IMR-90 (cell line): ENCODE data around the gene ALK. TPM values are rescaled to one million over a fixed set of nuclear protein-coding genes. Genes with fewer than 3 reads are reported as not detected.

Experiments
- ATAC-seq: fragments of 200-7000 bp; cut with Tn5 transposase; 2 replicates; pipeline ENCODE4 v1.9.1; 2020; ENCODE audit warnings: low read depth, mild to moderate bottlenecking, moderate library complexity
- BruUV-seq: library from RNA; stranded (reverse); fragments of 400-500 nt; replicated peaks from 2 replicates; lab custom pipeline; 2021; lab: Mats Ljungman, UMichigan
- CTCF ChIA-PET: fragments of 300-600 bp; formaldehyde crosslinking; extraction: SDS; loops from one replicate; lab custom pipeline; 2021; ENCODE audit warnings: antibody characterized with exemption; lab: Yijun Ruan, JAX
- POLR2A ChIA-PET: fragments of 300-600 bp; sonication (Branson Sonifier 250); formaldehyde crosslinking; loops from one replicate; lab custom pipeline; 2022; ENCODE audit warnings: antibody characterized with exemption; ENCODE audit not compliant: unreplicated experiment; lab: Charles Lee
- DNase-seq: peaks from one replicate; pipeline ENCODE4 v3.0.0; 2013
- H2AFZ ChIP-seq: replicated peaks from 2 replicates; pipeline ENCODE3; 2013; ENCODE audit warnings: low read length, mild to moderate bottlenecking; ENCODE audit not compliant: poor library complexity
- H2AK5ac ChIP-seq: 2 replicates; pipeline ENCODE4 v1.6.1; 2013; ENCODE audit warnings: low read depth, low read length, inconsistent platforms
- H2AK9ac ChIP-seq: replicated peaks from 2 replicates; pipeline ENCODE3; 2013; ENCODE audit warnings: mild to moderate bottlenecking, low read depth, low read length, moderate library complexity; ENCODE audit not compliant: poor library complexity
- H2BK120ac ChIP-seq: 2 replicates; pipeline ENCODE4 v1.6.1; 2013; ENCODE audit warnings: low read depth, low read length, inconsistent platforms
- H2BK15ac ChIP-seq: 3 replicates; pipeline ENCODE4 v1.6.1; 2013; ENCODE audit warnings: low read depth, low read length, inconsistent platforms
- H2BK20ac ChIP-seq: 2 replicates; pipeline ENCODE4 v1.6.1; 2013; ENCODE audit warnings: low read depth, mild to moderate bottlenecking, inconsistent platforms, low read length, moderate library complexity
- H2BK5ac ChIP-seq: 2 replicates; pipeline ENCODE4 v1.6.1; 2013; ENCODE audit warnings: mild to moderate bottlenecking, low read depth, low read length, inconsistent platforms; ENCODE audit not compliant: poor library complexity, severe bottlenecking
- H3K14ac ChIP-seq: replicated peaks from 2 replicates; pipeline ENCODE4 v1.6.1; 2013; ENCODE audit warnings: low read depth, low read length, inconsistent platforms
- H3K18ac ChIP-seq: 2 replicates; pipeline ENCODE4 v1.6.1; 2013; ENCODE audit warnings: low read depth, low read length, control low read depth
- H3K23ac ChIP-seq: 2 replicates; pipeline ENCODE4 v1.6.1; 2013; ENCODE audit warnings: low read depth, low read length, inconsistent platforms
- H3K27ac ChIP-seq: 2 replicates; pipeline ENCODE4 v1.5.1; 2013; ENCODE audit warnings: mild to moderate bottlenecking, control low read depth, low read length; ENCODE audit not compliant: insufficient read depth
- H3K27me3 ChIP-seq: 2 replicates; pipeline ENCODE4 v1.6.1; 2013; ENCODE audit warnings: low read length; ENCODE audit not compliant: control insufficient read depth, insufficient read depth
- H3K36me3 ChIP-seq: 2 replicates; pipeline ENCODE4 v1.6.1; 2013; ENCODE audit warnings: low read length, mixed read lengths; ENCODE audit not compliant: control insufficient read depth, insufficient read depth
- H3K4ac ChIP-seq: 2 replicates; pipeline ENCODE4 v1.6.1; 2013; ENCODE audit warnings: low read depth, low read length, inconsistent platforms
- H3K4me1 ChIP-seq: 2 replicates; pipeline ENCODE4 v1.6.1; 2013; ENCODE audit warnings: low read length, mixed read lengths; ENCODE audit not compliant: control insufficient read depth, insufficient read depth
- H3K4me2 ChIP-seq: 2 replicates; pipeline ENCODE4 v1.6.1; 2013; ENCODE audit warnings: low read depth, mild to moderate bottlenecking, control low read depth, low read length, moderate library complexity
- H3K4me3 ChIP-seq: 2 replicates; pipeline ENCODE4 v1.5.1; 2013; ENCODE audit warnings: low read depth, mild to moderate bottlenecking, control low read depth, low read length, moderate library complexity; ENCODE audit not compliant: insufficient read depth
- H3K56ac ChIP-seq: 2 replicates; pipeline ENCODE4 v1.6.1; 2013; ENCODE audit warnings: low read length, inconsistent platforms; ENCODE audit not compliant: insufficient read depth; ENCODE audit errors: extremely low read depth
- H3K79me1 ChIP-seq, 2 experiments: 2 replicates each; pipeline ENCODE4 v1.6.1; 2013; ENCODE audit warnings: low read length in 2 of 2, inconsistent platforms in 1 of 2, low read depth in 1 of 2
- H3K9ac ChIP-seq: 2 replicates; pipeline ENCODE4 v1.6.1; 2013; ENCODE audit warnings: low read depth, low read length, control low read depth
- H3K9me1 ChIP-seq: 2 replicates; pipeline ENCODE4 v1.6.1; 2013; ENCODE audit warnings: low read length, inconsistent platforms; ENCODE audit not compliant: insufficient read depth
- H3K9me3 ChIP-seq: 2 replicates; pipeline ENCODE4 v1.6.1; 2013; ENCODE audit warnings: low read length; ENCODE audit not compliant: control insufficient read depth, insufficient read depth
- H4K20me1 ChIP-seq: 2 replicates; pipeline ENCODE4 v1.6.1; 2013; ENCODE audit warnings: low read length, inconsistent platforms; ENCODE audit not compliant: insufficient read depth
- H4K5ac ChIP-seq: 2 replicates; pipeline ENCODE4 v1.6.1; 2013; ENCODE audit warnings: mild to moderate bottlenecking, low read depth, low read length, control low read depth
- H4K8ac ChIP-seq, 2 experiments: 2 replicates each; pipeline ENCODE4 v1.6.1; 2013; ENCODE audit warnings: low read depth in 2 of 2, low read length in 2 of 2, control low read depth in 1 of 2, inconsistent platforms in 1 of 2
- H4K91ac ChIP-seq: 2 replicates; pipeline ENCODE4 v1.6.1; 2013; ENCODE audit warnings: low read depth, low read length, inconsistent platforms; ENCODE audit not compliant: insufficient read depth
- CHD1 ChIP-seq: IDR thresholded peaks from 2 replicates; pipeline ENCODE4 v1.6.1; 2012; ENCODE audit warnings: low read depth, low read length, improper control_type of control experiment
- MAZ ChIP-seq: IDR thresholded peaks from 2 replicates; pipeline ENCODE4 v1.6.1; 2012; ENCODE audit warnings: low read depth, mild to moderate bottlenecking, low read length, improper control_type of control experiment, moderate library complexity, borderline replicate concordance
- MXI1 ChIP-seq: IDR thresholded peaks from 2 replicates; pipeline ENCODE4 v1.6.1; 2012; ENCODE audit warnings: low read depth, mild to moderate bottlenecking, low read length, moderate library complexity, borderline replicate concordance
- NFE2L2 ChIP-seq: fragments of 150-350 bp; IDR thresholded peaks from 2 replicates; pipeline ENCODE4 v1.6.1; 2016; ENCODE audit warnings: low read depth, mild to moderate bottlenecking, low read length
- RAD21 ChIP-seq: IDR thresholded peaks from 2 replicates; pipeline ENCODE4 v1.6.1; 2012; ENCODE audit warnings: low read length, improper control_type of control experiment
- RFX5 ChIP-seq: IDR thresholded peaks from 2 replicates; pipeline ENCODE4 v1.8.0; 2012; ENCODE audit warnings: low read depth, mild to moderate bottlenecking, low read length, moderate library complexity
- SMC3 ChIP-seq: fragments of 150-350 bp; IDR thresholded peaks from 2 replicates; pipeline ENCODE4 v1.6.1; 2016; ENCODE audit warnings: low read depth, mild to moderate bottlenecking, antibody characterized with exemption, low read length, moderate library complexity
- WGBS, 2 experiments: methylation state at CpG; one replicate each; pipeline versions ENCODE4 v1.1.5 to v1.1.7; 2013; ENCODE audit warnings: missing lambda C conversion rate in 2 of 2; ENCODE audit not compliant: insufficient read length in 1 of 2; ENCODE audit errors: extremely low coverage in 2 of 2; 5-methylcytosine and 5-hydroxymethylcytosine counted together
- dilution Hi-C: fragments of 300-500 bp; cut with HindIII; formaldehyde crosslinking; loops from one replicate; pipeline ENCODE4 v1.14.3; 2018; ENCODE audit warnings: low sequenced_read_pairs; ENCODE audit not compliant: unreplicated experiment
- in situ Hi-C: fragments of 300-500 bp; cut with MboI; formaldehyde crosslinking; loops from 3 replicates; pipeline ENCODE4 v1.14.3; 2019; ENCODE audit warnings: low sequenced_read_pairs, inconsistent platforms, mixed read lengths
- intact Hi-C: fragments of 100-400 bp; cut with micrococcal nuclease; formaldehyde crosslinking; loops from 2 replicates; pipeline ENCODE4 v1.10.0; 2022
- polyA plus RNA-seq, 3 experiments: library from polyadenylated mRNA; depleted of rRNA; stranded (reverse); fragments of >200 nt; gene quantifications; 2 replicates each; pipeline ENCODE4 v1.2.3, GENCODE V29; 2012; ENCODE audit warnings: low replicate concordance in 1 of 3
- total RNA-seq: library from RNA; depleted of rRNA; stranded (reverse); fragments of >200 nt; gene quantifications from 2 replicates; pipeline ENCODE4 v1.2.3, GENCODE V29; 2012

ALK gene
- total and polyA plus RNA-seq, 2 of the 4 experiments (the other 2 are of a cell fraction), result not detected

GRCh38 chr2:29397713-29398112 lies 523.7 kb downstream of the ALK start:
- TF ChIP-seq NFE2L2 (no peak), CHD1 (no peak), MXI1 (no peak), RAD21 (no peak), RFX5 (no peak), SMC3 (no peak), MAZ (no peak)
- dilution Hi-C loops, result no loop called here
- ATAC-seq, result no peak

More at GRCh38 chr2:29397713-29398112, 523.7 kb downstream of the ALK start:
- Histone ChIP-seq H3K9me3 (no peaks in the 10 kb centered on the region), H2BK5ac (no peak overlapping the region), H3K4ac (no peak overlapping the region), H2AK9ac (no peak overlapping the region), H4K8ac (no peak overlapping the region), H3K4me3 (no peak overlapping the region), H3K18ac (no peak overlapping the region), H2BK20ac (no peak overlapping the region), H3K36me3 (no peaks in the 10 kb centered on the region), H4K91ac (no peak overlapping the region), H2BK120ac (no peak overlapping the region), H3K9ac (no peak overlapping the region), H2BK15ac (no peak overlapping the region), H2AFZ (no peak overlapping the region), H3K14ac (no peak overlapping the region), H2AK5ac (no peak overlapping the region), H3K27me3 (peaks cover 12% of the 10 kb centered on the region), H4K5ac (no peak overlapping the region), H3K4me2 (no peak overlapping the region), H3K9me1 (no peaks in the 10 kb centered on the region), H3K79me1 (no peaks in the 10 kb centered on the region), H3K56ac (no peak overlapping the region), H4K20me1 (no peaks in the 10 kb centered on the region), H3K27ac (no peak overlapping the region), H3K4me1 (no peaks in the 10 kb centered on the region), H3K23ac (no peak overlapping the region)
- WGBS, 2 experiments, result 0% methylated on average over 1 of the region's 4 CpGs; no CpG with 5 or more reads in 1 of the 2 experiments
- ChIA-PET POLR2A (no interaction called here), CTCF (no interaction called here)
- intact Hi-C loops (no loop called here), in situ Hi-C loops (no loop called here)
- DNase-seq, result no peak
- no TSS peak for BruUV-seq
